SK-N-SH (cell line): ENCODE results near the gene KIAA0040. TPM values are rescaled to one million over a fixed set of nuclear protein-coding genes. Genes with fewer than 3 reads are reported as not detected.
A peak's percentile ranks its signal among the peaks of the same experiment; 100 is the strongest.

ENCODE experiments used
- CTCF ChIA-PET: fragments of 300-600, 350-600 bp; formaldehyde crosslinking; extraction: SDS; loops from one replicate; lab custom pipeline; 2021; lab: Yijun Ruan, JAX
- POLR2A ChIA-PET: fragments of 350-600 bp; sonication (Branson Sonifier 250); formaldehyde crosslinking; extraction: SDS; loops from one replicate; lab custom pipeline; 2020; ENCODE audit warnings: antibody characterized with exemption, inconsistent platforms; lab: Yijun Ruan, JAX
- DNase-seq: peaks from one replicate; pipeline ENCODE4 v3.0.0; 2012
- H2AFZ ChIP-seq: fragments of 200-600 bp; sonication (generic); 2 replicates; pipeline ENCODE4 v1.8.1; 2016; ENCODE audit warnings: antibody characterized with exemption, mild to moderate bottlenecking, low read depth
- H3F3A ChIP-seq: fragments of 200-600 bp; sonication (generic); replicated peaks from 2 replicates; pipeline ENCODE3; 2016; ENCODE audit warnings: antibody characterized with exemption, mild to moderate bottlenecking; ENCODE audit not compliant: insufficient read depth
- H3K27ac ChIP-seq, 2 experiments: fragments of 200-500 bp in 1 of 2; fragments of 200-600 bp in 1 of 2; sonication (Bioruptor generic) in 1 of 2; sonication (generic), shearing (Covaris generic) in 1 of 2; 2 replicates each; pipeline versions ENCODE4 v1.5.1 to v1.6.1; 2014 to 2016; ENCODE audit warnings: low read depth in 2 of 2, inconsistent platforms in 1 of 2, low read length in 1 of 2, mild to moderate bottlenecking in 1 of 2, mixed read lengths in 1 of 2
- H3K27me3 ChIP-seq: fragments of 200-600 bp; sonication (generic), shearing (Covaris generic); 2 replicates; pipeline ENCODE4 v1.6.1; 2016; ENCODE audit warnings: mixed run types; ENCODE audit not compliant: insufficient read depth
- H3K36me3 ChIP-seq, 2 experiments: fragments of 200-500 bp in 1 of 2; fragments of 200-600 bp in 1 of 2; sonication (Bioruptor generic) in 1 of 2; sonication (generic) in 1 of 2; replicated peaks in 1 of 2; 2 replicates each; pipeline versions ENCODE3 to v1.5.1; 2014 to 2016; ENCODE audit warnings: low read length in 1 of 2, mild to moderate bottlenecking in 1 of 2; ENCODE audit not compliant: insufficient read depth in 2 of 2, control insufficient read depth in 1 of 2
- H3K4me1 ChIP-seq, 2 experiments: fragments of 200-500 bp in 1 of 2; fragments of 200-600 bp in 1 of 2; sonication (Bioruptor generic) in 1 of 2; sonication (generic), shearing (Covaris generic) in 1 of 2; 2 replicates each; pipeline versions ENCODE4 v1.5.1 to v1.6.1; 2014 to 2016; ENCODE audit warnings: low read depth in 1 of 2, low read length in 1 of 2, mixed run types in 1 of 2; ENCODE audit not compliant: insufficient read depth in 2 of 2, control insufficient read depth in 1 of 2
- H3K4me2 ChIP-seq: fragments of 200-600 bp; sonication (generic), shearing (Covaris generic); 2 replicates; pipeline ENCODE4 v1.6.1; 2017; ENCODE audit warnings: mixed run types
- H3K4me3 ChIP-seq, 2 experiments: fragments of 200-500 bp in 1 of 2; fragments of 200-600 bp in 1 of 2; sonication (Bioruptor generic) in 1 of 2; sonication (generic), shearing (Covaris generic) in 1 of 2; 2 replicates each; pipeline versions ENCODE4 v1.5.1 to v1.8.1; 2014 to 2016; ENCODE audit warnings: low read depth in 2 of 2, inconsistent platforms in 1 of 2, low read length in 1 of 2, mild to moderate bottlenecking in 1 of 2, mixed read lengths in 1 of 2, moderate library complexity in 1 of 2
- H3K79me2 ChIP-seq: fragments of 200-600 bp; sonication (generic); 2 replicates; pipeline ENCODE4 v1.8.1; 2017; ENCODE audit warnings: mild to moderate bottlenecking; ENCODE audit not compliant: insufficient read depth
- H3K9ac ChIP-seq: fragments of 200-600 bp; sonication (generic); 2 replicates; pipeline ENCODE4 v1.6.1; 2017; ENCODE audit warnings: mixed run types
- H3K9me2 ChIP-seq: fragments of 200-600 bp; sonication (generic); 2 replicates; pipeline ENCODE4 v1.6.1; 2017; ENCODE audit warnings: mixed run types
- H3K9me3 ChIP-seq: fragments of 200-600 bp; sonication (generic); 2 replicates; pipeline ENCODE4 v1.6.1; 2017; ENCODE audit warnings: mixed run types, mild to moderate bottlenecking, moderate library complexity
- H4K20me1 ChIP-seq: fragments of 200-600 bp; sonication (generic); 2 replicates; pipeline ENCODE4 v1.6.1; 2017; ENCODE audit warnings: mild to moderate bottlenecking, mixed run types; ENCODE audit not compliant: insufficient read depth
- CTCF ChIP-seq: fragments of 200-600 bp; sonication (generic); IDR thresholded peaks from 2 replicates; pipeline ENCODE4 v1.6.1; 2017; ENCODE audit warnings: antibody characterized with exemption, mild to moderate bottlenecking, moderate library complexity
- ELF1 ChIP-seq: IDR thresholded peaks from 2 replicates; pipeline ENCODE4 v1.4.0; 2012
- EP300 ChIP-seq, 2 experiments: IDR thresholded peaks; 2 replicates each; pipeline versions ENCODE4 v1.4.0 to v1.6.1; 2012; ENCODE audit warnings: borderline replicate concordance in 1 of 2, low read depth in 1 of 2, low read length in 1 of 2
- FOXJ3 ChIP-seq: sonication (generic); formaldehyde crosslinking; IDR thresholded peaks from 2 replicates; pipeline ENCODE4 v1.5.1; 2020; ENCODE audit warnings: mild to moderate bottlenecking, missing genetic modification reagents
- FOXM1 ChIP-seq: IDR thresholded peaks from 2 replicates; pipeline ENCODE4 v1.4.0; 2012; ENCODE audit warnings: low read depth, mild to moderate bottlenecking
- MAX ChIP-seq: IDR thresholded peaks from 2 replicates; pipeline ENCODE4 v1.4.0; 2012; ENCODE audit warnings: low read depth
- MXI1 ChIP-seq: IDR thresholded peaks from 2 replicates; pipeline ENCODE4 v1.6.1; 2012; ENCODE audit warnings: mild to moderate bottlenecking, low read depth, low read length, improper control_type of control experiment
- NRF1 ChIP-seq: IDR thresholded peaks from 2 replicates; pipeline ENCODE4 v1.6.1; 2012; ENCODE audit warnings: low read depth, mild to moderate bottlenecking, low read length
- POLR2AphosphoS5 ChIP-seq: IDR thresholded peaks from 2 replicates; pipeline ENCODE4 v1.6.1; 2012; ENCODE audit warnings: low read depth, low read length
- RAD21 ChIP-seq: IDR thresholded peaks from 2 replicates; pipeline ENCODE4 v1.6.1; 2012; ENCODE audit warnings: mild to moderate bottlenecking, low read length
- RCOR1 ChIP-seq: fragments of 150-350 bp; IDR thresholded peaks from 2 replicates; pipeline ENCODE4 v1.6.1; 2017; ENCODE audit warnings: antibody characterized with exemption, low read length
- SIN3A ChIP-seq: IDR thresholded peaks from 2 replicates; pipeline ENCODE4 v1.6.1; 2012; ENCODE audit warnings: low read depth, mild to moderate bottlenecking, low read length, moderate library complexity, borderline replicate concordance
- SMC3 ChIP-seq: IDR thresholded peaks from 2 replicates; pipeline ENCODE4 v1.6.1; 2012; ENCODE audit warnings: low read depth, low read length, improper control_type of control experiment
- USF1 ChIP-seq: IDR thresholded peaks from 2 replicates; pipeline ENCODE4 v1.4.0; 2012; ENCODE audit warnings: low read depth, borderline replicate concordance
- YY1 ChIP-seq: IDR thresholded peaks from 2 replicates; pipeline ENCODE4 v1.4.0; 2012; ENCODE audit warnings: low read depth, mild to moderate bottlenecking
- WGBS: methylation state at CpG from one replicate; pipeline ENCODE4 v1.1.6; 2017; ENCODE audit warnings: low lambda C conversion rate; 5-methylcytosine and 5-hydroxymethylcytosine counted together
- polyA plus RNA-seq, 3 experiments: library from polyadenylated mRNA; depleted of rRNA; stranded (reverse); fragments of >200 nt; gene quantifications; 2 replicates each; pipeline ENCODE4 v1.2.3, GENCODE V29; 2012

KIAA0040 gene
- polyA plus RNA-seq, 1 of the 3 experiments (the other 2 are of a cell fraction), result 0.08 TPM

DNA sequence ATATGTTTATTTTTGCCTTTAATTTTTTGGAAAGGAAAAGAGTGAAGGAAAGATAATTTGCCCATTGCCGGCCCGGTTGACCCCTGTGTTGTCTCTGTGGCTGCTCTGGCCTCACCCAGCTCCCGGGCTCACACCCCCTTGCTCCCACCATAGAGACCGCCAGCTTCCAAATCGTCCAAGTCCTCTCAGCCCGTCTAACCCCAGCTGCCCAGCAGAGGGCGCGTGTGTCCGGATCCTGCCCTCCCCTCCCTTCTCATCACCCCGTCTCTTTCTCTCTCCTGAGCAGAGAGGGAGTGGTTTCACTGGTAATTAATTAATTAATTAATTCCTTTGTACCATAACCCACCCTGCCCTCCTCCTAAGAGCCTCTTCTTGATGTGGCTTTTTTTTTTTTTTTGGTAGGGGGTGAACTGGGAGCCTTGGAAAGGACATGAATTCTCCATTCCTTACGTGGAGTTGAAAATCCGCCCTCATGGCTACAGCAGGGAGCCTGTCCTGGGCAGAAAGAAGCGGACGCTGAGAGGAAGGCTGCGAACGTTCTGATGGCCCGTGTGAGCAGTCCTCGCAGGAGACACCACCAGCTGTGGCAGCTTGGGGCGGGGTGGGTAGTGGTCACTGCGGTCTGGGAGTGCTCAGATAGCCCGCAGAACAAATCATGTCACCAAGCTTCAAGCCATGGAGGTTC is 45.9 kb downstream of the KIAA0040 start:
- Histone ChIP-seq H3K36me3 (no peaks in the 10 kb centered on the region), H3K79me2 (no peaks in the 10 kb centered on the region), H3K9me2 (no peaks in the 10 kb centered on the region), H3F3A (no peaks in the 10 kb centered on the region), H3K27ac (no peak overlapping the region), H2AFZ (no peak overlapping the region), H3K9ac (no peak overlapping the region), H3K4me3 (peak overlapping the region in 1 of 2 experiments; percentile 59; a peak in 1 of 4 replicates), H3K27me3 (0 out of 2 replicates have a peak, but pooled peaks cover 7% of the 10 kb centered on the region), H3K4me1 (no peaks in the 10 kb centered on the region), H4K20me1 (no peaks in the 10 kb centered on the region), H3K9me3 (no peaks in the 10 kb centered on the region), H3K4me2 (0 out of 2 replicates have a peak overlapping the region, but pooled peaks have one; percentile 4)
- ChIA-PET POLR2A (no interaction called here), CTCF (interaction anchor here (0.5 to 13.1 kb wide), 36 partner anchors 8 to 1734 kb away, joined by 3 to 281 read pairs (median 4); partner anchors contain the start of genes MRPS14 and TNN)
- WGBS, result 39% methylated on average over 21 of the region's 21 CpGs
- DNase-seq, result peak; percentile 85
- TF ChIP-seq POLR2AphosphoS5, result no peak
- TF ChIP-seq NRF1, result no peak
- TF ChIP-seq FOXM1, result no peak
- TF ChIP-seq ELF1, result no peak
- TF ChIP-seq RAD21, result peak; percentile 60
- TF ChIP-seq FOXJ3 (CRISPR knock-in tag), result no peak
- no peak for TF ChIP-seq USF1
- TF ChIP-seq CTCF, result peak; percentile 78
- peak; percentile 64 for TF ChIP-seq SMC3
- no peak for TF ChIP-seq YY1
- no peak for TF ChIP-seq MXI1
- TF ChIP-seq RCOR1, result no peak
- no peak for TF ChIP-seq MAX
- no peak for TF ChIP-seq EP300 (IDR thresholded peaks at IDR 0.05; ENCODE audit: borderline replicate concordance in 1 of 2, low read depth in 1 of 2, low read length in 1 of 2)
- no peak for TF ChIP-seq SIN3A
